GM21360 (cell line): Measurements from ENCODE around the gene ZPLD1.

Source experiments
- ATAC-seq: cut with Tn5 transposase; IDR thresholded peaks from one replicate; pipeline ENCODE4 v1.9.1; 2021; ENCODE audit warnings: mild to moderate bottlenecking, moderate library complexity; ENCODE audit not compliant: unreplicated experiment

The ZPLD1 gene

GRCh38 chr3:102521246-102521645 lies 86.4 kb downstream of the ZPLD1 start:
- no peak for ATAC-seq

- ATAC-seq, result no peak
Observed at GRCh38 chr3:102525624-102526023, 90.8 kb downstream of the ZPLD1 start.

- ATAC-seq, result no peak
Observed at GRCh38 chr3:102526865-102527264, 92.0 kb downstream of the ZPLD1 start.

GRCh38 chr3:102528727-102529126 lies 93.9 kb downstream of the ZPLD1 start:
- no peak for ATAC-seq
